ENCODE results near the gene TBC1D14. TPM values are rescaled to one million over a fixed set of nuclear protein-coding genes. Genes with fewer than 3 reads are reported as not detected.

The TBC1D14 gene
- polyA plus RNA-seq, 4 donors: 49.2 to 61.1 (median 57.3) TPM

- DNase-seq (ENCODE audit: low read depth in 4 of 4, low spot score in 3 of 4): no peak
Measured at GRCh38 chr4:6944301-6945051, 34.9 kb downstream of the TBC1D14 start.

- no peak for DNase-seq (ENCODE audit: low read depth in 4 of 4, low spot score in 3 of 4)
Measured at GRCh38 chr4:6945052-6945409, 35.4 kb downstream of the TBC1D14 start.

- DNase-seq (ENCODE audit: low read depth in 4 of 4, low spot score in 3 of 4): no peak
Measured at GRCh38 chr4:6946497-6946896, 36.9 kb downstream of the TBC1D14 start.

- DNase-seq (ENCODE audit: low read depth in 4 of 4, low spot score in 3 of 4): no peak
Measured at GRCh38 chr4:6948134-6948460, 38.5 kb downstream of the TBC1D14 start.

- no peak for DNase-seq (ENCODE audit: low read depth in 4 of 4, low spot score in 3 of 4)
Measured at GRCh38 chr4:6951880-6952381, 42.3 kb downstream of the TBC1D14 start.

GRCh38 chr4:6953751-6954380 is 44.2 kb downstream of the TBC1D14 start:
- no peak for DNase-seq (ENCODE audit: low read depth in 4 of 4, low spot score in 3 of 4)

GRCh38 chr4:6955261-6955911 is 45.8 kb downstream of the TBC1D14 start:
- no peak for DNase-seq (ENCODE audit: low read depth in 4 of 4, low spot score in 3 of 4)

GRCh38 chr4:6956087-6956433 is 46.4 kb downstream of the TBC1D14 start:
- DNase-seq (ENCODE audit: low read depth in 4 of 4, low spot score in 3 of 4): no peak

GRCh38 chr4:6956434-6957147 is 47.0 kb downstream of the TBC1D14 start:
- no peak for DNase-seq (ENCODE audit: low read depth in 4 of 4, low spot score in 3 of 4)

GRCh38 chr4:6957148-6957520 is 47.5 kb downstream of the TBC1D14 start:
- DNase-seq (ENCODE audit: low read depth in 4 of 4, low spot score in 3 of 4): no peak

- no peak for DNase-seq (ENCODE audit: low read depth in 4 of 4, low spot score in 3 of 4)
Measured at GRCh38 chr4:6957994-6958393, 48.4 kb downstream of the TBC1D14 start.

- no peak for DNase-seq (ENCODE audit: low read depth in 4 of 4, low spot score in 3 of 4)
Measured at GRCh38 chr4:6959261-6959660, 49.6 kb downstream of the TBC1D14 start.

- DNase-seq (ENCODE audit: low read depth in 4 of 4, low spot score in 3 of 4): no peak
Measured at GRCh38 chr4:6960154-6960553, 50.5 kb downstream of the TBC1D14 start.

GRCh38 chr4:6960628-6961412 is 51.2 kb downstream of the TBC1D14 start:
- DNase-seq (ENCODE audit: low read depth in 4 of 4, low spot score in 3 of 4): no peak

- DNase-seq (ENCODE audit: low read depth in 4 of 4, low spot score in 3 of 4): no peak
Measured at GRCh38 chr4:6961496-6962210, 52.0 kb downstream of the TBC1D14 start.

- no peak for DNase-seq (ENCODE audit: low read depth in 4 of 4, low spot score in 3 of 4)
Measured at GRCh38 chr4:6962211-6963041, 52.8 kb downstream of the TBC1D14 start.

- DNase-seq (ENCODE audit: low read depth in 4 of 4, low spot score in 3 of 4): no peak
Measured at GRCh38 chr4:6963139-6963611, 53.5 kb downstream of the TBC1D14 start.

GRCh38 chr4:6964858-6965257 is 55.2 kb downstream of the TBC1D14 start:
- DNase-seq (ENCODE audit: low read depth in 4 of 4, low spot score in 3 of 4): no peak

- DNase-seq (ENCODE audit: low read depth in 4 of 4, low spot score in 3 of 4): no peak
Measured at GRCh38 chr4:6965329-6965728, 55.7 kb downstream of the TBC1D14 start.

Measured in left renal pelvis (tissue), 4 donors.